Fibroblast of skin of left quadriceps (primary cell): ENCODE data around the gene STOML1.
"Not testable (repeated sequence)": the region's sequence is repeated elsewhere in the genome, so short reads cannot be mapped to it uniquely, and the experiment has no call there.

ENCODE experiments used
- DNase-seq, 2 experiments: peaks; one replicate each; pipeline ENCODE4 v3.0.0-alpha.2; 2013; ENCODE audit warnings: low read depth in 2 of 2

STOML1 gene

GRCh38 chr15:73962433-73962832 lies 29.7 kb downstream of the STOML1 start:
- no peak for DNase-seq

- DNase-seq = not testable (repeated sequence)
Measured at GRCh38 chr15:73960472-73961070, 31.5 kb downstream of the STOML1 start.

GRCh38 chr15:73959801-73960200 lies 32.3 kb downstream of the STOML1 start:
- DNase-seq = no peak

- DNase-seq = no peak
Measured at GRCh38 chr15:73959012-73959581, 33.0 kb downstream of the STOML1 start.

- no peak for DNase-seq
Measured at GRCh38 chr15:73957785-73958184, 34.3 kb downstream of the STOML1 start.

GRCh38 chr15:73957276-73957675 lies 34.8 kb downstream of the STOML1 start:
- DNase-seq = no peak

- peak; percentile 42 to 56 for DNase-seq
Measured at GRCh38 chr15:73956743-73957135, 35.4 kb downstream of the STOML1 start.

GRCh38 chr15:73955861-73956742 lies 36.0 kb downstream of the STOML1 start:
- DNase-seq = no peak

- no peak for DNase-seq
Measured at GRCh38 chr15:73955326-73955725, 36.8 kb downstream of the STOML1 start.

- no peak for DNase-seq
Measured at GRCh38 chr15:73954188-73955145, 37.6 kb downstream of the STOML1 start.

GRCh38 chr15:73952913-73953750 lies 39.0 kb downstream of the STOML1 start:
- no peak for DNase-seq

- no peak for DNase-seq
Measured at GRCh38 chr15:73952171-73952912, 39.8 kb downstream of the STOML1 start.

GRCh38 chr15:73951601-73952000 lies 40.5 kb downstream of the STOML1 start:
- no peak for DNase-seq

GRCh38 chr15:73950831-73951561 lies 41.1 kb downstream of the STOML1 start:
- DNase-seq = peak; percentile 76 to 81

GRCh38 chr15:73950479-73950830 lies 41.6 kb downstream of the STOML1 start:
- DNase-seq = no peak

- DNase-seq = no peak
Measured at GRCh38 chr15:73949496-73949895, 42.6 kb downstream of the STOML1 start.

- DNase-seq = no peak
Measured at GRCh38 chr15:73948982-73949381, 43.1 kb downstream of the STOML1 start.

GRCh38 chr15:73948396-73948795 lies 43.7 kb downstream of the STOML1 start:
- no peak for DNase-seq

- no peak for DNase-seq
Measured at GRCh38 chr15:73947651-73948050, 44.4 kb downstream of the STOML1 start.
